GM12891 (cell line): ENCODE results near the gene UCP3.

ENCODE experiments used
- PAX5 ChIP-seq: IDR thresholded peaks from 2 replicates; pipeline ENCODE4 v1.6.1; 2011; ENCODE audit warnings: low read length, moderate library complexity, mild to moderate bottlenecking; ENCODE audit not compliant: insufficient read depth, severe bottlenecking
- POLR2A ChIP-seq: IDR thresholded peaks from 2 replicates; pipeline ENCODE4 v1.6.1; 2011; ENCODE audit warnings: low read depth, low read length, control low read depth
- POLR2AphosphoS5 ChIP-seq: IDR thresholded peaks from 2 replicates; pipeline ENCODE4 v1.6.1; 2011; ENCODE audit warnings: low read depth, low read length, control low read depth
- POU2F2 ChIP-seq: IDR thresholded peaks from 2 replicates; pipeline ENCODE4 v1.6.1; 2011; ENCODE audit warnings: low read depth, mild to moderate bottlenecking, control low read depth, low read length, moderate library complexity
- SPI1 ChIP-seq: IDR thresholded peaks from 2 replicates; pipeline ENCODE4 v1.6.1; 2011; ENCODE audit warnings: low read depth, low read length, control low read depth
- TAF1 ChIP-seq: IDR thresholded peaks from 2 replicates; pipeline ENCODE4 v1.6.1; 2011; ENCODE audit warnings: low read depth, low read length, control low read depth

DNA sequence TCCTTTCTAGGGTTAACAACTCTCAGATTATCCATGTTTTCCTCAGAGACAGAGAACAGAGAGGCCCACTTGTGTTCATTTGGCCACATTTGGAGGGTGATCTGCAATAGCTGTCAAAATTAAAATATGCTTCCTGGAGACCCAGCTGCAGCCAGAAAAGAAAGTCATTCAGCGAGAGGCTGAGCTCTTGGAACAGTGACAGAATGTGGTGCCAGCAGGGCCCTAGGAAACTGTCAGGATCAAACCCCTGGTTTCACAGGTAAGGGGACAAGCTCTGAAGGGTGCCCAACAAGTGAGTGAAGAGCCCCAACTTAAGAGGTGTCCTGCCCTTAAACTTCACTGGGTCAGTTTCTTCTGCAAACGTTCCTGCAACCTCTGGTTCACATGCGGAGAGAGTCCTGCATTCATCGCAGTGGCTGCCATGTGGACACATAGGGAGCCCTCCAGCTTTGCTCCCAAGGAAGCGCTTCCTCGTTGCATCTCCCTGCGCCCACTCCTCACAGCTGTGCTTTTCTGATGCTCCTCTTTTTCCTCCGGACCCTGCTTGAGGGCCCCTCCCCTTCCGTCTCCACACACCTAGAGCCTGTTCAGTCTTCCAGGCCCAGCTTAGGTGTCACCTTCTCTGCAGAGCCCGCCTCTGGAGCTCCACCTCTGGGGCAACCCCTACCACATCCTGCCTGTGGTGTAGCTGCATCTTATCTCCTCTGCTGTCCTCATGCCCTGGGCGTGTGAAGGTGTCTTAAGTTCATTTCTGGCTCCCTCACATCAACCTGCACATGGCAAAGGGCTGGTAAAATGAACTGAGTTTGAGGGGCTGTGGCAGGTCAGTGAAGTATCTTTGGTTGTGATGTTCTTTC, 3.9 kb downstream of the UCP3 start:
- TF ChIP-seq POLR2A (no peak), TAF1 (no peak), POLR2AphosphoS5 (no peak), SPI1 (no peak), PAX5 (no peak), POU2F2 (no peak)
